ENCODE data around the gene RBM22. TPM values are rescaled to one million over a fixed set of nuclear protein-coding genes. Genes with fewer than 3 reads are reported as not detected.

The RBM22 gene
- total and polyA plus RNA-seq, 9 donors = 33.4 to 77.6 (median 48.6) TPM

DNA sequence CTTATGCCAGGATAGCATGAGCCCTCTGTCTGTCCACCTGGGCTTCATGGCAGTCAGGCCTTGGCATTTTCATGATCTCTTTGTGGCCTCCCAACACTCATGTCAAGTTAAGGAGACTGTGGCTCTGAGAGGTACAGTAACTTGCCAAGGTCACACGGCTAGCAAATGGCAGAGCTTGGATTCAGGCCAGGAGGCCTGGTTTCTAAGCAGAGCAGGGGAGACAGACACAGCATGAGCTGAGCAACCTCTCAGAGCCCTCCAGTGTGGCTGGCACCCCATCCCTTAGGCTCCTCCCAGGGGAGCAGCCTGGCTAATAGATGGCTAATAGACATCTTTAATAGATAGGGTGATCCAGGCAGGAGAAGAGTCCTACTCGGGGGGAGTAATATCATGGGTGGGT, 56.3 kb downstream of the RBM22 start:
- DNase-seq = peak in 2 of 5 donors; percentile 51 to 58
- 25 to 37% (median 29%) methylated on average over 2 of the region's 2 CpGs for WGBS, 3 donors
- Histone ChIP-seq H3K4me1 (ENCODE audit: insufficient read depth) (peaks cover 61% of the 10 kb centered on the region), H3K36me3 (no peaks in the 10 kb centered on the region), H3K27ac (peak overlapping the region; percentile 42 to 93), H3K27me3 (no peaks in the 10 kb centered on the region), H3K9me3 (no peaks in the 10 kb centered on the region), H3K4me3 (no peak overlapping the region)
- intact Hi-C loops (cut with DNase I) = no loop called here
- TF ChIP-seq, protein P1, sequence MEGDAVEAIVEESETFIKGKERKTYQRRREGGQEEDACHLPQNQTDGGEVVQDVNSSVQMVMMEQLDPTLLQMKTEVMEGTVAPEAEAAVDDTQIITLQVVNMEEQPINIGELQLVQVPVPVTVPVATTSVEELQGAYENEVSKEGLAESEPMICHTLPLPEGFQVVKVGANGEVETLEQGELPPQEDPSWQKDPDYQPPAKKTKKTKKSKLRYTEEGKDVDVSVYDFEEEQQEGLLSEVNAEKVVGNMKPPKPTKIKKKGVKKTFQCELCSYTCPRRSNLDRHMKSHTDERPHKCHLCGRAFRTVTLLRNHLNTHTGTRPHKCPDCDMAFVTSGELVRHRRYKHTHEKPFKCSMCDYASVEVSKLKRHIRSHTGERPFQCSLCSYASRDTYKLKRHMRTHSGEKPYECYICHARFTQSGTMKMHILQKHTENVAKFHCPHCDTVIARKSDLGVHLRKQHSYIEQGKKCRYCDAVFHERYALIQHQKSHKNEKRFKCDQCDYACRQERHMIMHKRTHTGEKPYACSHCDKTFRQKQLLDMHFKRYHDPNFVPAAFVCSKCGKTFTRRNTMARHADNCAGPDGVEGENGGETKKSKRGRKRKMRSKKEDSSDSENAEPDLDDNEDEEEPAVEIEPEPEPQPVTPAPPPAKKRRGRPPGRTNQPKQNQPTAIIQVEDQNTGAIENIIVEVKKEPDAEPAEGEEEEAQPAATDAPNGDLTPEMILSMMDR (IDR thresholded peaks at IDR 0.05) = no peak
- no peak for TF ChIP-seq EP300 (IDR thresholded peaks at IDR 0.05)
- no peak for TF ChIP-seq POLR2A (IDR thresholded peaks at IDR 0.05)

DNA sequence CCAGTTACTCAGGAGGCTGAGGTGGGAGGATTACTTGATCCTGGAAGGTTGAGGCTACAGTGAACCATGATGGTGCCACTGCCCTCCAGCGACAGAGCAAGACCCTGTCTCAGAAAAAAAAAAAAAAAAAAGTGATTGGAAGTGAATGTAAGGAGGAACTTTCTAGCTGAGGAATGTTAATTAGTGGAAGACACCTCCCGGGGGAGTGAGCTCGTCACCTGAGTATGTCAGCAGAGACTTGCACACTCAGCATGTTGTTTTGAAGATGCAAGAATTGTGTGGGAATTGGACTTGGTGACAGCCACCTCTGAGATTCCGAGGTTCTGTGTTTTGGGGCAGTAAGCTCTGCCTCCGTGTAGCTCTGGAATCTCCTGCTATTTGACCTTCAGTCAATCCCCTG, 56.8 kb downstream of the RBM22 start:
- Histone ChIP-seq H3K4me3 (no peak overlapping the region), H3K4me1 (ENCODE audit: insufficient read depth) (peaks cover 60% of the 10 kb centered on the region), H3K9me3 (no peaks in the 10 kb centered on the region), H3K36me3 (no peaks in the 10 kb centered on the region), H3K27ac (peak overlapping the region in 1 of 2 donors; percentile 93), H3K27me3 (no peaks in the 10 kb centered on the region)
- 61 to 78% (median 67%) methylated on average over 5 of the region's 5 CpGs for WGBS, 3 donors
- TF ChIP-seq, protein P1 (IDR thresholded peaks at IDR 0.05) = no peak
- TF ChIP-seq EP300 (IDR thresholded peaks at IDR 0.05) (no peak), POLR2A (IDR thresholded peaks at IDR 0.05) (no peak)
- peak in 1 of 5 donors; percentile 13 for DNase-seq
- intact Hi-C loops (cut with DNase I) = no loop called here

DNA sequence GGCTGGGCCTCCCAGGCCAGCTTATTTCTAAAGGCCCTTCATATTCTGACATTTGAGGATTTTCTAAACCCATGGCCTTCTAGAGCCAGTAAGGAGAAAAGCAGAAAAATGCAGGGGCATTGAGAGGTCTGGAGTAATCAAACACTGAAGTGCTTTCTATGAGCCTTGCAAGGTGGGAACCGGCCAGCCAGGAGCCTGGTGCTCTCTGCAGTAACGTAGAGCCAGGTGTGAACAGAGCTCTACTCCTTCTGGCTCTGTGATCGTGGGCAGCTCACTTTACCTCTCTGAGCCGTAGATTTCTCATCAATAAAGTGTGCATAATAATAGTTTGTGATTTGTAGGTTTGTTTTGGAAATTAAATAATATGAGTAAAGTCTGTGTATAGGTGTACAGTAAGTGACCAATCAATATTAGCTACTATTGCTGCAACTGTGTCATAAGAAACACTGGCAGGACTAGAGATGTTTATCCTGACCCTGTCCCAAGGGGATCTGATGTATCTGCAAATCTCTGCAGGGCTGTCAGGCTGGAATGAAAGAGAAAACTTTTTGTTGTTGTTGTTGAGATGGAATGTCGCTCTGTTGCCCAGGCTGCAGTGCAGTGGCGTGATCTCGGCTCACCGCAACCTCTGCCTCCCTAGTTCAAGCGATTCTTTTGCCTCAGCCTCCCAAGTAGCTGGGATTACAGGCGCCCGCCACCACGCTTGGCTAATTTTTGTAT, 57.7 kb downstream of the RBM22 start:
- Histone ChIP-seq H3K9me3 (no peaks in the 10 kb centered on the region), H3K27ac (peak overlapping the region; percentile 85 to 93), H3K4me3 (no peak overlapping the region), H3K36me3 (no peaks in the 10 kb centered on the region), H3K4me1 (ENCODE audit: insufficient read depth) (peaks cover 61% of the 10 kb centered on the region), H3K27me3 (no peaks in the 10 kb centered on the region)
- no peak for DNase-seq
- intact Hi-C loops (cut with DNase I) = no loop called here
- TF ChIP-seq POLR2A (IDR thresholded peaks at IDR 0.05) = no peak
- TF ChIP-seq, protein P1 (IDR thresholded peaks at IDR 0.05) = no peak
- TF ChIP-seq EP300 (IDR thresholded peaks at IDR 0.05) = no peak
- 69 to 83% (median 74%) methylated on average over 12 of the region's 12 CpGs for WGBS, 3 donors

DNA sequence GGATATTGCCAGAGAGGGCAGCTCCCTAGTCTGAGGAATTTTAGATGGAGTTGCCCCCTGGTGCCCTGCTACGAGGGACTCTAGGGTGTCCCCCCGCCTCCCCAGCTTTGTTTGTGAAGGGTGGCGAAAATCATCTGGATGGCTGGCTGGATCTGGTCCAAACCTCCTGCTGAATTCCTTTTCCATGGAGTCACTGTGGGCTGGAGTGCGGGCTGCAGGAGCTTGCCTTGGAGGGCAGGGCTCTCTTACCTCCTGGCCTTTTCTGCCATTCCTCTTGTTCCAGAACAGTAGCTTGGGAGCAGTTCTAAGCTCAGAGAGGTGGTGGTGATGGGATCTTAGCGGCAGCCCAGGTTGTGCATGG, 58.3 kb downstream of the RBM22 start:
- peak; percentile 80 to 90 (median 84) for DNase-seq
- H3K36me3 ChIP-seq = no peaks in the 10 kb centered on the region
- peak overlapping the region; percentile 85 to 93 for H3K27ac ChIP-seq
- intact Hi-C loops (cut with DNase I) = no loop called here
- H3K27me3 ChIP-seq = no peaks in the 10 kb centered on the region
- no peak for TF ChIP-seq POLR2A (IDR thresholded peaks at IDR 0.05)
- TF ChIP-seq, protein P1 (IDR thresholded peaks at IDR 0.05) = no peak
- TF ChIP-seq EP300 (IDR thresholded peaks at IDR 0.05) = no peak
- no peak overlapping the region for H3K4me3 ChIP-seq
- H3K9me3 ChIP-seq = no peaks in the 10 kb centered on the region
- peaks cover 59% of the 10 kb centered on the region for H3K4me1 ChIP-seq (ENCODE audit: insufficient read depth)
- WGBS, 3 donors = 6 to 11% (median 10%) methylated on average over 5 of the region's 5 CpGs

Data from ovary (tissue), 9 donors.